H1 (cell line): ENCODE measurements around the gene ENTR1. TPM values are rescaled to one million over a fixed set of nuclear protein-coding genes. Genes with fewer than 3 reads are reported as not detected.

Source experiments
- CTCF ChIA-PET: fragments of 300-600 bp; sonication (Branson Sonifier 250); formaldehyde crosslinking; loops from one replicate; lab custom pipeline; 2021; ENCODE audit not compliant: partially characterized antibody; lab: Charles Lee
- POLR2A ChIA-PET: fragments of 300-600 bp; sonication (Branson Sonifier 250); formaldehyde crosslinking; loops from one replicate; lab custom pipeline; 2021; ENCODE audit warnings: inconsistent platforms; ENCODE audit not compliant: partially characterized antibody; lab: Charles Lee
- DNase-seq, 2 experiments: peaks; one replicate each; pipeline versions ENCODE4 v3.0.0 to v3.0.0-alpha.2; 2010 to 2022; ENCODE audit warnings: low spot score in 2 of 2, low read depth in 1 of 2, mixed read lengths in 1 of 2
- FAIRE-seq: peaks from 2 replicates; lab custom pipeline; 2011; peaks lifted over from hg19 to GRCh38; lab: Jason Lieb, UNC
- H2AFZ ChIP-seq: 2 replicates; pipeline ENCODE4 v1.8.1; 2012; ENCODE audit warnings: low read length, inconsistent platforms
- H2AK5ac ChIP-seq: 2 replicates; pipeline ENCODE4 v1.6.1; 2013; ENCODE audit warnings: low read depth, low read length
- H2BK120ac ChIP-seq: replicated peaks from 2 replicates; pipeline ENCODE3; 2013; ENCODE audit warnings: low read depth, low read length, inconsistent platforms
- H2BK12ac ChIP-seq: 2 replicates; pipeline ENCODE4 v1.6.1; 2013; ENCODE audit warnings: low read depth, low read length
- H2BK15ac ChIP-seq: 2 replicates; pipeline ENCODE4 v1.6.1; 2013; ENCODE audit warnings: low read length
- H2BK20ac ChIP-seq: 2 replicates; pipeline ENCODE4 v1.6.1; 2013; ENCODE audit warnings: low read length
- H2BK5ac ChIP-seq: 2 replicates; pipeline ENCODE4 v1.6.1; 2013; ENCODE audit warnings: low read depth, low read length
- H3K14ac ChIP-seq: 2 replicates; pipeline ENCODE4 v1.6.1; 2013; ENCODE audit warnings: inconsistent platforms; ENCODE audit not compliant: insufficient read length
- H3K18ac ChIP-seq: 2 replicates; pipeline ENCODE4 v1.6.1; 2013; ENCODE audit warnings: low read length; ENCODE audit errors: extremely low read depth
- H3K23ac ChIP-seq: 2 replicates; pipeline ENCODE4 v1.6.1; 2013; ENCODE audit warnings: inconsistent platforms; ENCODE audit not compliant: insufficient read length
- H3K23me2 ChIP-seq: 2 replicates; pipeline ENCODE4 v1.6.1; 2013; ENCODE audit warnings: low read depth, low read length
- H3K27ac ChIP-seq: 2 replicates; pipeline ENCODE4 v1.6.1; 2011; ENCODE audit warnings: low read depth, low read length, inconsistent platforms
- H3K27me3 ChIP-seq, 4 experiments: replicated peaks in 1 of 4; 1 replicate in 1 of 4; 2 replicates in 3 of 4; pipeline versions ENCODE4 v1.6.1 to v1.8.1; 2011 to 2013; ENCODE audit warnings: low read length in 3 of 4, mild to moderate bottlenecking in 3 of 4, inconsistent platforms in 2 of 4, mixed read lengths in 2 of 4, moderate library complexity in 1 of 4; ENCODE audit not compliant: control insufficient read depth in 3 of 4, insufficient read depth in 3 of 4; ENCODE audit errors: extremely low read depth in 1 of 4
- H3K36me3 ChIP-seq, 4 experiments: 2 replicates each; pipeline versions ENCODE4 v1.6.1 to v1.8.1; 2011 to 2013; ENCODE audit warnings: mild to moderate bottlenecking in 4 of 4, low read length in 3 of 4, moderate library complexity in 2 of 4, control low read depth in 1 of 4, inconsistent platforms in 1 of 4; ENCODE audit not compliant: insufficient read depth in 4 of 4, control insufficient read depth in 2 of 4
- H3K4ac ChIP-seq: replicated peaks from 2 replicates; pipeline ENCODE3; 2013; ENCODE audit warnings: low read length, low read depth, mixed read lengths, inconsistent platforms; ENCODE audit not compliant: insufficient read length
- H3K4me1 ChIP-seq, 4 experiments: replicated peaks in 1 of 4; 1 replicate in 1 of 4; 2 replicates in 3 of 4; pipeline versions ENCODE4 v1.6.1 to v1.8.1; 2011 to 2013; ENCODE audit warnings: low read length in 3 of 4, inconsistent platforms in 2 of 4, mixed read lengths in 1 of 4; ENCODE audit not compliant: insufficient read depth in 4 of 4, control insufficient read depth in 3 of 4
- H3K4me2 ChIP-seq, 2 experiments: 2 replicates each; pipeline versions ENCODE4 v1.6.1 to v1.8.1; 2011 to 2013; ENCODE audit warnings: low read depth in 2 of 2, low read length in 2 of 2, control low read depth in 1 of 2, inconsistent platforms in 1 of 2, mild to moderate bottlenecking in 1 of 2; ENCODE audit not compliant: insufficient read depth in 1 of 2
- H3K4me3 ChIP-seq, 4 experiments: fragments of 200-600, 300-600 bp in 1 of 4; sonication (generic), shearing (Covaris generic), sonication (Bioruptor Twin) in 1 of 4; 2 replicates each; pipeline versions ENCODE4 v1.5.1 to v1.8.1; 2011 to 2016; ENCODE audit warnings: low read length in 4 of 4, low read depth in 3 of 4, control low read depth in 2 of 4, inconsistent platforms in 2 of 4, mild to moderate bottlenecking in 2 of 4, mixed read lengths in 1 of 4, moderate library complexity in 1 of 4; ENCODE audit not compliant: insufficient read depth in 2 of 4; ENCODE audit errors: extremely low read depth in 1 of 4
- H3K56ac ChIP-seq: replicated peaks from 2 replicates; pipeline ENCODE3; 2013; ENCODE audit warnings: low read depth, mild to moderate bottlenecking, mixed read lengths, low read length, inconsistent platforms; ENCODE audit not compliant: insufficient read length
- H3K79me1 ChIP-seq: 2 replicates; pipeline ENCODE4 v1.6.1; 2013; ENCODE audit warnings: low read depth, low read length, control low read depth
- H3K79me2 ChIP-seq, 2 experiments: 2 replicates each; pipeline versions ENCODE4 v1.6.1 to v1.8.1; 2012 to 2013; ENCODE audit warnings: low read length in 2 of 2, mild to moderate bottlenecking in 2 of 2, inconsistent platforms in 1 of 2; ENCODE audit not compliant: insufficient read depth in 2 of 2, control insufficient read depth in 1 of 2
- H3K9ac ChIP-seq, 4 experiments: replicated peaks in 1 of 4; 1 replicate in 1 of 4; 2 replicates in 3 of 4; pipeline versions ENCODE4 v1.6.1 to v1.8.1; 2011 to 2013; ENCODE audit warnings: low read depth in 3 of 4, low read length in 3 of 4, control low read depth in 2 of 4, mild to moderate bottlenecking in 2 of 4, moderate library complexity in 2 of 4, inconsistent platforms in 1 of 4; ENCODE audit errors: extremely low read depth in 1 of 4
- H3K9me3 ChIP-seq, 2 experiments: 2 replicates each; pipeline versions ENCODE4 v1.6.1 to v1.8.1; 2012 to 2013; ENCODE audit warnings: mild to moderate bottlenecking in 2 of 2, moderate library complexity in 2 of 2, control low read depth in 1 of 2, inconsistent platforms in 1 of 2, low read depth in 1 of 2, low read length in 1 of 2, mixed read lengths in 1 of 2; ENCODE audit not compliant: insufficient read depth in 2 of 2
- H4K20me1 ChIP-seq, 2 experiments: replicated peaks in 1 of 2; 2 replicates each; pipeline versions ENCODE3 to v1.8.1; 2011 to 2013; ENCODE audit warnings: inconsistent platforms in 2 of 2, low read length in 2 of 2, mild to moderate bottlenecking in 1 of 2; ENCODE audit not compliant: insufficient read depth in 2 of 2, control insufficient read depth in 1 of 2
- H4K5ac ChIP-seq: 2 replicates; pipeline ENCODE4 v1.6.1; 2013; ENCODE audit warnings: low read length, low read depth, mixed read lengths, inconsistent platforms; ENCODE audit not compliant: insufficient read length
- H4K8ac ChIP-seq: 2 replicates; pipeline ENCODE4 v1.8.0; 2013; ENCODE audit warnings: mild to moderate bottlenecking, moderate library complexity, low read length, inconsistent platforms; ENCODE audit not compliant: insufficient read depth; ENCODE audit errors: extremely low read depth
- H4K91ac ChIP-seq: replicated peaks from 2 replicates; pipeline ENCODE3; 2013; ENCODE audit warnings: low read length, mixed read lengths, inconsistent platforms; ENCODE audit not compliant: insufficient read length
- FOSL1 ChIP-seq: IDR thresholded peaks from 2 replicates; pipeline ENCODE4 v1.6.1; 2011; ENCODE audit warnings: mild to moderate bottlenecking, low read depth, low read length, moderate library complexity; ENCODE audit not compliant: insufficient read depth
- RNF2 ChIP-seq: fragments of 200-900, 300-1000 bp; sonication (generic); IDR thresholded peaks from 2 replicates; pipeline ENCODE4 v1.7.1; 2016; ENCODE audit warnings: borderline replicate concordance, low read depth, mild to moderate bottlenecking, antibody characterized with exemption, low read length; ENCODE audit not compliant: poor library complexity, severe bottlenecking; ENCODE audit errors: missing control alignments
- RXRA ChIP-seq: IDR thresholded peaks from 2 replicates; pipeline ENCODE4 v1.6.1; 2011; ENCODE audit warnings: low read depth, mild to moderate bottlenecking, low read length, moderate library complexity; ENCODE audit not compliant: insufficient read depth
- SP1 ChIP-seq: IDR thresholded peaks from 2 replicates; pipeline ENCODE4 v1.6.1; 2011; ENCODE audit warnings: low read depth, low read length
- TBP ChIP-seq: IDR thresholded peaks from 2 replicates; pipeline ENCODE4 v1.6.1; 2011; ENCODE audit warnings: low read depth, low read length, improper control_type of control experiment
- WGBS, 2 experiments: shearing (Covaris generic) in 1 of 2; methylation state at CpG; one replicate each; pipeline versions ENCODE4 v1.1.6 to v1.1.7; 2013 to 2015; ENCODE audit warnings: low lambda C conversion rate in 2 of 2, mixed read lengths in 2 of 2, inconsistent platforms in 1 of 2, low coverage in 1 of 2, missing lambda C conversion rate in 1 of 2; ENCODE audit not compliant: insufficient replicate concordance in 2 of 2, insufficient coverage in 1 of 2, insufficient read length in 1 of 2; ENCODE audit errors: extremely low coverage in 1 of 2, missing lambda C conversion rate in 1 of 2; 5-methylcytosine and 5-hydroxymethylcytosine counted together
- polyA plus RNA-seq, 7 experiments: library from polyadenylated mRNA; depleted of rRNA in 3 of 7; stranded (reverse) in 5 of 7; unstranded in 2 of 7; fragments of >200 nt in 5 of 7; fragments of 200-250 nt in 2 of 7; gene quantifications; 1 replicate in 5 of 7; 2 replicates in 1 of 7; 4 replicates in 1 of 7; pipeline versions ENCODE4 v1.2.1 to v1.2.3, GENCODE V29; 2011 to 2013; ENCODE audit warnings: missing spikeins in 2 of 7, mixed read lengths in 2 of 7
- total RNA-seq: library from RNA; stranded (reverse); fragmentation: NEBNext Ultra II Directional; extraction: Animal tissue kit (Norgen Biotek cat#: 25700); gene quantifications from 2 replicates; pipeline ENCODE4 v1.2.1, GENCODE V29; 2021

Gene ENTR1
- total and polyA plus RNA-seq, 2 of the 8 experiments (the other 6 are each of a cell fraction or from before 2014, with no cell fraction given) = 65.2 to 102 TPM

DNA sequence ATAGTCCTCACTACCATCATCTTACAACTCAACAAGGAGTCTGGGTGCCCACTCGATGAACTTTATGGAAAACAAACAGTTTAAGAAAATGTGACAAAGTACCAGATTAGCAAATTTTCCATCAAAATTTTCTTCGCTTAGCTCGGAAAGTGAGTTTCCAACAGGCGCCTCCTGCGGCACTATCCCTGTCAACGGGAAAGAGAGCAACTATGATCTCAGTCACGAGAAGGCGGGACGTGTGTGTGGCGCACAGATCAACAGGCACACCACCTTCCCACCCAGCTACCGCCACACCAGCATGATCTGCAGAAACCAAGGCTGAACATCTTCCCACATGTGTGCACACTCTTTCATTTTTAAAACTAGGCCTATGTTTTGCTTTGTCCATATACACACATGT lies 42.9 kb upstream of the ENTR1 start:
- Histone ChIP-seq H3K79me2 (no peaks in the 10 kb centered on the region), H2BK12ac (no peak overlapping the region), H3K4me1 (no peaks in the 10 kb centered on the region), H3K4ac (no peak overlapping the region), H2BK15ac (no peak overlapping the region), H2AFZ (no peak overlapping the region), H3K4me3 (no peak overlapping the region), H3K9ac (no peak overlapping the region), H4K5ac (no peak overlapping the region), H3K4me2 (no peak overlapping the region), H2BK5ac (no peak overlapping the region), H4K91ac (no peak overlapping the region), H3K9me3 (no peaks in the 10 kb centered on the region), H3K18ac (no peak overlapping the region), H3K23ac (no peak overlapping the region), H3K27ac (no peak overlapping the region), H4K8ac (no peak overlapping the region), H3K36me3 (peaks cover 28 to 58% (median 54%) of the 10 kb centered on the region in 4 experiments), H2BK20ac (no peak overlapping the region), H2BK120ac (no peak overlapping the region), H3K14ac (no peak overlapping the region), H3K27me3 (no peaks in the 10 kb centered on the region), H4K20me1 (peaks cover 0 to 19% of the 10 kb centered on the region in 2 experiments), H3K79me1 (no peaks in the 10 kb centered on the region), H2AK5ac (no peak overlapping the region), H3K23me2 (no peaks in the 10 kb centered on the region), H3K56ac (no peak overlapping the region)
- FAIRE-seq (no peak), DNase-seq (no peak)
- WGBS, 2 experiments = 94% methylated on average over 11 of the region's 11 CpGs; no CpG with 5 or more reads in 1 of the 2 experiments
- ChIA-PET CTCF (interaction anchor here (1.3 to 1.7 kb wide), 4 partner anchors 8 to 32 kb away, joined by 3 to 6 read pairs (median 4); partner anchors contain the start of gene INPP5E), POLR2A (interaction anchor here (1.1 to 2.1 kb wide), 4 partner anchors 11 to 65 kb away, joined by 3 to 10 read pairs (median 4); no protein-coding TSS in a partner anchor)
- TF ChIP-seq SP1 (no peak), RXRA (no peak), TBP (no peak), RNF2 (no peak), FOSL1 (no peak)
